Bronchus fibroblast of lung (primary cell): ENCODE results near the gene NTN5. TPM values are rescaled to one million over a fixed set of nuclear protein-coding genes. Genes with fewer than 3 reads are reported as not detected.

Experiments used
- total RNA-seq: library from RNA; depleted of rRNA; stranded (reverse); fragments of >200 nt; gene quantifications from 2 replicates; pipeline ENCODE4 v1.2.3, GENCODE V29; 2015

NTN5 gene, protein sequence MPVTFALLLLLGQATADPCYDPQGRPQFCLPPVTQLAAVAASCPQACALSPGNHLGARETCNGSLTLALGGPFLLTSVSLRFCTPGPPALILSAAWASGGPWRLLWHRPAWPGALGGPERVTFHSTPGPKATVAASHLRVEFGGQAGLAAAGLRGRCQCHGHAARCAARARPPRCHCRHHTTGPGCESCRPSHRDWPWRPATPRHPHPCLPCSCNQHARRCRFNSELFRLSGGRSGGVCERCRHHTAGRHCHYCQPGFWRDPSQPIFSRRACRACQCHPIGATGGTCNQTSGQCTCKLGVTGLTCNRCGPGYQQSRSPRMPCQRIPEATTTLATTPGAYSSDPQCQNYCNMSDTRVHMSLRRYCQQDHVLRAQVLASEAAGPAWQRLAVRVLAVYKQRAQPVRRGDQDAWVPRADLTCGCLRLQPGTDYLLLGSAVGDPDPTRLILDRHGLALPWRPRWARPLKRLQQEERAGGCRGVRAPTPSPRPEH
- 0.34 TPM in 1 of 2 replicates, not detected in the other for total RNA-seq

GRCh38 chr19:48672994-48673393 is at the start of gene NTN5:
NTN5 (minus strand) TSS chr19:48673017; CDS start chr19:48670986, 2,031 bp downstream.

DNA sequence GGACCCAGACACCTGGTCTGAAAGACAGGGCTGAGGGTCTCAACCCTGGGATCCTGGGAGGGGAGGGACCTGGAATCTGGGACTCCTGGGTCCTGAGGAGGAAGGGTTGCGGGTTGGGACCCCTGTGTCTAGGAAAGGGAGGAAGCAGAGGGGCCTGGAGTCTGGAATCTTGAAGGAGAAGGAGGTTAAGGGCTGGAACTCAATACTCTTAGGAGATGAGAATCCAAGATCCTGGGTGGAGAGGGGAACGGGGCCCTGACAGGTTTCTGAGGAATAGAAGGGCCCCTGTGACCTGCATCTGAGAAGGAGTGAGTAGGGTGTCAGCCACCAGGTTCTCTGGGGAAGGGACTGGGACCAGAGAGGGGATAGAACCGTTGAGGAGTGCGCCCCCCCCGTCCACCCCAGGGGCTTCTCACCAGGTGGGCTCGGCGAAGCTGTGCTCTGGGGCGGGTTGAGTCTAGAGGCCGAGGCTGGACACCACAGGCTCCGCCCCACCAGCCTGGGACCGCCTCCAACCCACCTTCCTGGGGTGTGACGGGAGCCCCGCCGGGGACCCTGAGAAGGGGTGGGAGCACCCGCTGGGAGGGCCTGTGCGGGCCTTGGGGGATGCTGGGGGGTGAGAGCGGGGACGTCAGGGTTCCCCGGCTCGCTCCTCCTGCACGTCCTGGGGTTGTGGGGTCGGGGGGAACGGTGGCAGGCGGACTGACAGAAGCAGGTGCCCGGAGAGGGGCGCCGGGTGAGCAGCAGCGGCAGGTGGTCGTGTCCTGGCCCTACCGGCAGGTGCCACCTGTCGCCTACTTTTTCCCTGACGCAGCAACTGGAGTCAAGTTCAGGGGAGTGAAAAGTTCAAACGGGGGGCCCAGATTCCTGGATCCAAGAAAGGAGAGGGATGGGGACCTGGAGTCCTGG is 46.7 kb upstream of the NTN5 start, which contains the start of gene MAMSTR:
MAMSTR (minus strand) TSS at position 463 of the 909 bp plus-strand sequence. CDS start 694 bp downstream, outside the sequence.

GRCh38 chr19:48695743-48696352 is 23.0 kb upstream of the NTN5 start, which contains the start of gene FUT2:
FUT2 (plus strand) TSS chr19:48695971; CDS start chr19:48702957, 6,986 bp downstream.

GRCh38 chr19:48646001-48646721 is 26.7 kb downstream of the NTN5 start, which contains the start of gene CA11:
CA11 (minus strand) TSS chr19:48646187; CDS start chr19:48645632, 555 bp downstream.

GRCh38 chr19:48636859-48637448 is 35.9 kb downstream of the NTN5 start, which contains the start of gene DBP:
DBP (minus strand) TSS chr19:48637379; CDS start chr19:48636994, 385 bp downstream.

GRCh38 chr19:48618916-48619691 is 53.7 kb downstream of the NTN5 start, which contains the start of the genes RPL18 and SPHK2:
RPL18 (minus strand) TSS chr19:48619178; CDS start chr19:48619143, 35 bp downstream.
SPHK2 (plus strand) TSS chr19:48619506; CDS start chr19:48620515, 1,009 bp downstream.

DNA sequence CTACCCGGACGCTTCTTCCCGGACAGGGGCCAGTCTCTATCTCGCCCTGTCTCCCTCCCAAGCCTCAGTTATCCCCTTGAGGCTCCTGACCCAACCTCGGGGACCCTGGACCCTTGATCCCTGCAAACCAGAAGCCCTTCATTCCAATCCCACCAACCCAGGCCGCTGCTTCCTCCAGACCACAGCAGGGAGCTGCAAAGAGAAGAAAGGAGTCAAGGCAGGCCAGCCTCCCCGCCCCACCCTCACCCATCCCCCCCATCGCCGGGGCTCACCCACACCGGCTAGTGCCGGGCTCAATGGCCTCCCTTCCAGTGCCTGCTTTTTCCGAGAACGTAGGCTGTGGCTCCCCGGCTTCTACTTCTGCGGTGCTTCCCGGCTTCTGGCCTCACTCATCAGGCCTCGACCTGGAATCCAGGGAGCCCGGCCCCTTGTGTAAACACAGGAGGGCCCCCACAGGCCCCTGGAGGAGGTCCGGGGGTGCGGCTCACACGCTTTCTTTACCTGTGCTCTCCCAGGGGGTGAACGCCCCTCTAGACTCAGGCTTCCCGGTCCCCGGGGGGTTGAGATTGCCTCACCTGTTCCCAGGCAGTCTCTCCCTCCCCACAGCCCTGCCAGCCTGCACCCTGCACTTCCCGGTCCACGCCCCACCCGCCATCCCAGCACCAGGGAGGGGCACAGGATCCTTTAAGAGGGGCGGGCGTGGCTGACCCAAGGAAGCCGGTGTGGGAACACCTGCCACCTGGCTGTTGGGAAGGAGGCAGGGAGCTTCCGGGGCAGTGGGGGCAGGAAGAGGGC is 58.2 kb downstream of the NTN5 start, which contains the start of gene FAM83E:
FAM83E (minus strand) TSS at position 641 of the 795 bp plus-strand sequence. CDS start 1,704 bp downstream, outside the sequence.

Other genes with a start within 250 kb of the NTN5 start
- gene GRWD1, start 227.0 kb downstream of the NTN5 start, total RNA-seq, result 31.4 and 34.0 TPM in 2 replicates
- 0.15 and 0.50 TPM in 2 replicates for gene KCNJ14, start 217.4 kb downstream of the NTN5 start, total RNA-seq
- 40.6 and 47.9 TPM in 2 replicates for gene CYTH2, start 203.6 kb downstream of the NTN5 start, total RNA-seq
- under 0.01 and 0.17 TPM in 2 replicates for gene LMTK3, start 161.2 kb downstream of the NTN5 start, total RNA-seq
- gene SULT2B1, start 120.8 kb downstream of the NTN5 start, total RNA-seq, result 0.15 TPM in 1 of 2 replicates, not detected in the other
- not detected in 2 replicates for gene SPACA4, start 66.3 kb downstream of the NTN5 start, total RNA-seq
- gene FAM83E, start 57.9 kb downstream of the NTN5 start, total RNA-seq, result 0.45 and 0.50 TPM in 2 replicates
- gene RPL18, start 53.8 kb downstream of the NTN5 start, total RNA-seq, result 3,186 and 3,485 TPM in 2 replicates
- gene SPHK2, start 53.5 kb downstream of the NTN5 start, total RNA-seq, result 12.2 and 12.9 TPM in 2 replicates
- 4.2 and 4.5 TPM in 2 replicates for gene DBP, start 35.6 kb downstream of the NTN5 start, total RNA-seq
- gene CA11, start 26.8 kb downstream of the NTN5 start, total RNA-seq, result 0.74 and 0.84 TPM in 2 replicates
- not detected in 2 replicates for gene FUT2, start 23.0 kb upstream of the NTN5 start, total RNA-seq
- gene MAMSTR, start 46.7 kb upstream of the NTN5 start, total RNA-seq, result 5.0 and 5.2 TPM in 2 replicates
- 8.3 and 8.7 TPM in 2 replicates for gene RASIP1, start 67.6 kb upstream of the NTN5 start, total RNA-seq
- under 0.01 TPM in 1 of 2 replicates, not detected in the other for gene IZUMO1, start 73.9 kb upstream of the NTN5 start, total RNA-seq
- gene FUT1, start 79.6 kb upstream of the NTN5 start, total RNA-seq, result 0.15 and 0.17 TPM in 2 replicates
- gene FGF21, start 82.5 kb upstream of the NTN5 start, total RNA-seq, result not detected in 2 replicates
- 61.5 and 67.0 TPM in 2 replicates for gene BCAT2, start 138.0 kb upstream of the NTN5 start, total RNA-seq
- 2.7 and 6.5 TPM in 2 replicates for gene HSD17B14, start 163.5 kb upstream of the NTN5 start, total RNA-seq
- gene PLEKHA4, start 195.6 kb upstream of the NTN5 start, total RNA-seq, result 11.4 and 20.1 TPM in 2 replicates
- 23.3 and 33.8 TPM in 2 replicates for gene PPP1R15A, start 199.4 kb upstream of the NTN5 start, total RNA-seq
- 0.17 and 0.45 TPM in 2 replicates for gene TULP2, start 225.7 kb upstream of the NTN5 start, total RNA-seq
- gene NUCB1, start 227.3 kb upstream of the NTN5 start, total RNA-seq, result 166 and 176 TPM in 2 replicates